Activated CD4-positive, alpha-beta T cell treated with anti-CD3 and anti-CD28 coated beads for 24 hours (primary cell): ENCODE measurements around the gene DLGAP1.
A peak's percentile ranks its signal among the peaks of the same experiment; 100 is the strongest.

Experiments used
- DNase-seq, 2 donors: peaks; one replicate each; pipeline ENCODE4 v3.0.0-alpha.2; 2020; ENCODE audit warnings: low read depth in 2 of 2

DLGAP1 gene

DNA sequence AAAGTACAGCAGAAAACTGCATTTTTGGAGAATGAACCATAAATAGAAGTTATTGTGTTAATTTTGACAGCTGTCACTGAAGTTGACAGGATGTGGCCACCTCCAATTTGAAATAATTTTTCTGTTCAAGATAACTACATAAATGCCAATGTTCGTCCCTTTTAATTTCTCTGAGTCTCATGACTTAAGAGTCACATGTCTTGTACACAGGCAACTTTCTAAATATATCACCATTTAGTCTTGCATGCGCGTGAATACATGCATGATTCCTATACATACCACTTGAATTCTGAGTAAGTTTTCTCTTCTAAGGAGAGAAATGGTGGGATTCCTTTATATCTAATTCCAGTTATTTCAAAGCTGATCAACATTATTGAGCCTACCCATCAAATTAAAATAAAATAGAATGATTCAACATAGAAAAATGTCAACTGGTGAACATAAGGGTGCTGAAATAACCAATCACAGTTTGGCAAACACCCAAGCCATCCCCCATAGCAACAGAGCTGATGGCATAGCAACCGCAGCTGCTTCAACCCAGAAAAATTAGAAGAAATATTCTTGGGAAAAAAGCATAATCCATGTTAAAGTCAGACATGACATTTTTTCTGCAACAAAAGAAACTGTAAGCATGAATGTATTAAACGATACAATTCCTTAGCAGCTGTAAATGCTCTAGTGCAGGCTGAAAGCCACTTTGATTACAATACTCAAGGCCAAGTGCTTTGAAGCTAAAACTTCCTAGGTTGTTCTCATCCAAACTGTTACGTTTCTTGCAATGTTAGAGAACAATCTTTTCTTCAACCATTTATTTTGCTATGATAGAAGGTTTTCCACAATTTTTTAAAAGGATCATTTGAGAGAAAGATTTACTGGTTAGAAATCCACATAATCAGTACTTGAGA is 282.7 kb downstream of the DLGAP1 start:
- no peak for DNase-seq

DNA sequence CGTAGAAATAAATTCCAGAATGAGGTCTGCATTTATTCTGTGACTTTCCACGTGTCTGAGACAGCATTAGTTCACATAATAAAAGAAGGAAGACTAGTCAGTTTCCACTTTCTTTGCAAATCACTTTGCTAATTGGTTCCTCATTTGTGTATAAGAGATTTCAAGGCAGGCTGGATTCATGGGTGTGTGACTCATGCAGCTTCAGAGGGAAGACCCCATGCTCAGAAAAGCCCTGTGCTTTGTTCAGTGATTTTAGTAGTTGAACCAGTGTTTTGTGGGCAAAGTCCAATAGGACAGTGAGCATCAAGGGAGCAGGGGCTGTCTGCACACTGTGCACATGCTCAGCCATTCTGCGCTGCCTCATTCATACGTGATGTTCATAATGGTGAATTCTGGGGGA is 297.8 kb downstream of the DLGAP1 start:
- no peak for DNase-seq

DNA sequence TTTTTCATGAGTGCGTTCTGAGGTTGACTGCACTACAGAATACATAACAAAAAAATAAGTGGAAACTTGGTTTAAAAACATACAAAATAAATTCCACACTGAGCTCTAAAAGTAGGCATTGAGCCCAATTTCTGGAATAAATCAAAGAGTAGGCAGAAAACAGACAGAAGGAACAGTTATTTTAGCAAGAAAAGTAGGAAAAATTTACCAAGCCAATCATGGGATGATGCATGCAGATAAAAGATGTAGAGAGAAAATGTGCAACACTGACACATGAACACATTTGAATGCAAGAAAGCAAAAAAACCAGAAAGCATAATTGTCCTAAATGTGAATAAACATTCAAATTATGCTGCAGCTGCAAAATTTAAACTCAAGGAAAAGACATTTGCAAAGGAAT is 308.3 kb downstream of the DLGAP1 start:
- no peak for DNase-seq

- DNase-seq: no peak
These were observed 310.9 kb downstream of the DLGAP1 start for GRCh38 chr18:4144201-4144600.

DNA sequence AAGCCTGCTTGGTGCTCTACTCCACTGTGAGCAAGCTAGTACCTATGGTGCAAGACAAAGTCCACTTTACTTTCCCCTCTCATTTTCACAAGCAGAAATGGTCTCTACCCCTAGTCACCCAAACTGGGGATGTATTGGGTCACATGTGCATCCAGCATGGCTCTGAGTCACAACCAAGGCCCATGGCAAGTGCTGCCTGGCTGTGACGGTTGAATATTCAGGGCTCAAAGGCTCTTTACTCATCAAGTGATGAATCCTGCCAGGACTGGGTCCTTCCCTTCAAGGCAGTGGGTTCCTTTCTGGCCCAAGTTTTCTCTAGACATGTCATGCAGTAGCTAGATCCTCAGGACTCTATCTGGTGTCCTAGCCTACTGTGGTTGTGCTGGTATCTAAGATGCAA is 311.5 kb downstream of the DLGAP1 start:
- DNase-seq: no peak

GRCh38 chr18:4142876-4143275 is 312.2 kb downstream of the DLGAP1 start:
- DNase-seq: no peak

DNA sequence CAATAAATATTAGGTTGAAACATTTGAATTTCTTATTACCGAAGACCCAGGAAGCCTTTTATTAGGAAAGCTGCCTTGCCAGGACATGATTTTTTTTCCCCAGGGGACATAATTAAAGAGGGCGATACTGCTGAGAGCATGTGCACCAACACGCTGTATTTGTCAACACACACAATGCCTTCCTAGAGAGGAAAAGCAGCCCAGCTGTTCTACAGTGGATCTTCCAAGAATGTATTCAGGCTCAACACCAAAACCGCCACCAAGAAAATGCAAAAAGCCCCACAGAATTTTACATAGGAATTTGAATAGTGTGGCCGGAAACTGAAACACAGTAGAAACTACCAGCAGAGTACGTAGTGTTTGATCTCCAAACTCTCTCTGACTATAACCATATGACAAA is 320.4 kb downstream of the DLGAP1 start:
- no peak for DNase-seq

DNA sequence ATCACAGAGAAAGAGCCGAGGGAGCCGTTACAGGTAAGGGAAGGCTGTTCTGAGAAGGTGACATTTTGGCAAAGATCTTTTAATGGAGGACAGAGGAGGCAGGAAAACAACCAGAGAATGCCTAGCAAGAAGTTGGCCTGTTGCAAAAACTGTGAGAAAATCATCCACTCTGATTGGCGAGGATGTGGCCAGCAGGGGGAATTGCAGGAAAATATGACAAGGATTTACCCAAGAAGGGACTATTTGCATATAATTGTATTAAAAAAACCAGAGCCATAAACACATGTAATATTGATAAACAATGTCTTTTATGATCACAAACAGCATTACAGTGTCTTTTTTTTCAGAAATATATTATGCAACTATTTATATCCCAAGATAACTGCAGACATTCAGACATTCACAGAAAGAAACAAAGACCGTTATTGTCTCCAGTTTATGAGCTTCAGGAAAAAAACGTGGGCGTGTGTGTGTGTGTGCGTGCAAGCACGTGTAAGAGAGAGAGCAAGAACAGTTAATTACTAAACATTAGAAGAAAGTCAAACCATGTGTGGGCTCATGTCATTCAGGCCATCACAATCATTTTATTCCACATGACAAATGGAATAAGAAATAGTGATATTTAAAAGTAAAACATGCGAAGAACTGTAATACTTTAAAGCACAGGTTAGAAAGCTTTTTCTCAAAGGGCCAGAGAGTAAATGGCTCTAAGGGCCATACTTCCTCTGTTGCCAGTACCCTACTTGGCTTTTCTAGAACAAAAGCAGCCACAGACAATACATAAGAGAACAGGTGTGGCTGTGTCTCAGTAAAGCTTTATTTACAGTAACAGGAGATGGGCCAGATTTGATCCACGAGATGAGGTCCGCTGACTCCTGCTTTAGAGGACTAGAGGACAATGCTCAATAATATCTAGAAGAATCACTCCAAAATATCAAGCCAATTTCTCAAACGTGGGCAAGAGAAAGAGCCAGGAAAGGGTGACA is 324.1 kb downstream of the DLGAP1 start:
- DNase-seq: no peak

- no peak for DNase-seq
These were observed 328.2 kb downstream of the DLGAP1 start for GRCh38 chr18:4126939-4127338.

GRCh38 chr18:4125627-4126230 is 329.4 kb downstream of the DLGAP1 start:
- DNase-seq: no peak

DNA sequence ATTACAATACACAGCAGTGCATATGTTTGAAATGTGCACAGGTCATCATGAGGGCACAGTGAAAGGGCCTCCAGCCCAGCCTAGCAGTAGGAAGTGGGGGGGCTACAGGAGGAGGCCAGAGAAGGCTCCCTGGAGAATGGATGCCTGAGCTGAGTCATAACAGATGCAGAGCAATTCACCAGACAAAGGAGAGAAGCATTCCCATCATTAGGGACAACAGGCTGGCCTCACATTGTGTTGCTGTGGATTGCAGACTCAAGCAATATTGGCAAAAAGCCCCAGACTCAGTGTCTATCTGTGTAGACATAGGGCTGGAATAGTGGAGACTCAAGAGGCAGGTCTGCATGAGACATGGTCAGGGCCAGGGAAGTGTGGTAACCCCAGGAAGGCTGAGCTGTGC is 329.9 kb downstream of the DLGAP1 start:
- DNase-seq: no peak

- DNase-seq: no peak
These were observed 335.3 kb downstream of the DLGAP1 start for GRCh38 chr18:4119813-4120212.

DNA sequence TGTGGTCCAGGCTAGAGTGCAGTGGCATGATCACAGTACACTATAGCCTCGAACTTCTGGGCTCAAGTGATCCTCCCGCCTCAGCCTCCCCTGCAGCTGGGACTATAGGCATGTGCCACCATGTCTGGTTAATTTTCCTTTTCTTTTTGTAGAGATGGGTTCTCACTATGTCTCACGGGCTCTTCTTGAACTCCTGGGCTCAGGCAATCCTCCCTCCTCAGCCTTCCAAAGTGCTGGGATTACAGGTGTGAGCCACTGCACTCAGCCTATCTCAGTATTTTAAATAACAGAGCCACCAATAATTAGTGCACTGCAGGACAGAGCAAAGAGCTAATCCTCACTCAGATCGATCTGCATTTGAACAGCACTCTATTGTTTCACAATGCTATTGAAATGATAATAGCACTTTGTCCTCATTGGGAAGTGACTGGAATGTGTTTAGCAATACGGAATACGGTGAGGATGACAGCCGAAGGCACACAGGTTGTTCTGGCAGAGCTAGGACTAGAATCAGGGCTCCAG is 335.9 kb downstream of the DLGAP1 start:
- no peak for DNase-seq

DNA sequence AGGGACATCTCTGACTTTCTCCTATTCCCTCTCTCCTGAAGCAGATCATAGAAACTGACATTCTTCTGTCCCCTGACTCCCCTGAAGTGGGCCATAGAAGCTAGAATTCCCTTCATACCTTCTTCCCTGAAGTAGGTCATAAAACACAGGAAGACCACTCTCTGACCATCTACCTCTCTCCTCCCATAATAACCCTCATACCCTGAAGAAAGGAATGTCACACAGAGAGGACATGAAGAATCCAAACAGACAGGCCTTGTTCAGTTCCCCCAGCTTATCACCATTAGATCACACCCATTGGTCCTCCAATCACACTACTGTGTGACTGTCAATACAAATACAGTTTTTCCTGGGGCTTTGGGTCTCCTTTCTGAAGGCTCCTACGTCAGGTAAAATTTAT is 347.1 kb downstream of the DLGAP1 start:
- no peak for DNase-seq

DNA sequence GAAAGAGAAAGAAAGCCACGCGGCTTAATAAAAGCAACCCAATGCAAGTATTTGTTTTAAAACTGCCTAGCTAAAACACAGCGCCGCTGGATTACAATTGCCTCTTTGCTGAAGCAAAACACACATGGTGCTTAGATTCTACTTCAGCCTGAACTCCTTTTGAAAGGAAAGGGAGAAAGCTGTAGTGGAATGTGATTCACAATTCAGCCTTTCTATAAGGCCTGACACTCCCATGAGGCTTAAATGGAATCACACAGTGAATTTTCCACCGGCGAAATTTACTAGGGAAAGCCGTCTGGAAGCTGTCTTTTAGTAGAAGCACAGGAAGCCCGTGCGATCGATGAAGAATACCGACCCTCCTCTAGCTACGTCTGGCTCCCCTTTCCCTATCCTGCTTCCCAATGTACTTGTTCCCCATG is 348.0 kb downstream of the DLGAP1 start:
- DNase-seq: no peak

GRCh38 chr18:4106407-4107033 is 348.6 kb downstream of the DLGAP1 start:
- peak; percentile 49 to 63 for DNase-seq

- no peak for DNase-seq
These were observed 352.2 kb downstream of the DLGAP1 start for GRCh38 chr18:4102901-4103300.

GRCh38 chr18:4101009-4101408 is 354.1 kb downstream of the DLGAP1 start:
- DNase-seq: no peak

DNA sequence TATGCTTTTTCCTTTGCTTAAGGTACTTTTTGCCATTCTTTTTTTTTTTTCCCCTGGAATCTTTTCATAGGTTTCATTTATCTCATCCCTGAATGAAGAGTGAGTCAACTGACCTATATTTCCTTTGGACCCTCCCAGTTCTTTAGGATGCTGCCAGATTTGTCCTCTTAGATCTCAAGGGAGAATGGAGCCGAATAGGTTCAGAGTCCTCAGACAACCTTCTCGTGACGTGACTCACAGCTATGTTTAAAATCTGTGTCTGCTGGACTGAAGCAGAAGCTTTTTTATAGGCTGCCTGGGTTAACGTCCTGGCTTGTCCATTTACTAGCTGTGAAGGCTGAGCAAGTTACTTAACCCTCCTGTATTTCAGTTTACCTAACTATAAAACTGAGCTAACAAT is 358.6 kb downstream of the DLGAP1 start:
- DNase-seq: no peak

DNA sequence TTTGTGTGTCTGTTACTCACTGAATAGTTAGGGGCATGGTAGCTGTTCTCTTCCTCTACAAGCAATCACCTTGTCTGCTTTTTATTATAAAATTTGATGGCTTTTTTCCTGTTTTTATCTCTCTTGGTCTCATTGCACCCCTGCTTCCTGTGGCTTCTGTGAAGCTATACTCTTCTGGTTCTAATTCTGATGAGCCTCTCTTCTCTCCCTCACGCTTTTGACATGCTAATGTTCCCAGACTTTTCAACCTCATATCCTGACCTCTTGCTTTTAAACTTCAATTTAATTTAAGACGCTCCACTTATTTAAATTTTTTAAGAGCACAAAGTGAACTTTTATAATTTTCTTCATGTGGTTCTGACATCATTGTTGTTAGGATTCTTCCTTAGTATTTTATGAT is 361.4 kb downstream of the DLGAP1 start:
- DNase-seq: no peak

DNA sequence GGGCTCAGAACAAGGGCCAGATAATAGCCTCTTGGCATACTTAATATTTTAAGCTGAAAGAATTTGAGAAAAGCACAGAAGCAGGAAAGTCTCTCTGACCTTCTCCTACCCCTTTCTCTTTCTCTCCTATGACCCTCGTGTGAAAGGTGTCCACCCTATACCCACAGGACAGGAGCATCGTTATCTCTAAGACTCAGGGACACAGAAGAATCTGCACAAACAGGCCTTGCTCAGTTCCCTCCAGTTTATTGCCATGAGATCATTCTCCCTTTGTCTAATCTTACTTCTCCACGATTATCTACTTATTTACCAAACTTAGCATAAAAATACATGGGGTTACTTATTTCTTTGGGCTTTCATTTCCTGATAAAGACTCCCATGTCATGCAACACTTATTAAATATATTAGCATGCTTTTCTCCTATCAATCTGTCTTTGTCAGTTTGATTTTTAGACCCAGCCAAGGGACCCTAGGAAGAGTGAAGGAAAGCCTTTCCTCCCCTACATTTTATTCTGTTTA is 370.7 kb downstream of the DLGAP1 start:
- no peak for DNase-seq
